ENCODE measurements around the gene TXNRD1. TPM values are rescaled to one million over a fixed set of nuclear protein-coding genes. Genes with fewer than 3 reads are reported as not detected.

Gene TXNRD1
- 100 to 1,000 TPM in 1 of 2 donors, 10 to 100 TPM in 1; 83.4 to 144 TPM for total RNA-seq
- polyA plus RNA-seq (2013, experiment 1 of 2) = 65.8 TPM
- 59.8 TPM for polyA plus RNA-seq (2013, experiment 2 of 2)
- long read RNA-seq, experiment 1, transcript TXNRD1-205 (15 exons, 3,930 nt) = major isoform, 13 of 56 reads
- long read RNA-seq, experiment 1, partial matches to known transcripts = 12 of 56 reads
- long read RNA-seq, experiment 1, other reads (novel, unspliced or antisense) = 30 of 56 reads
- long read RNA-seq, experiment 2, transcript TXNRD1-205 (15 exons, 3,930 nt) = major isoform, 77 of 190 reads
- long read RNA-seq, experiment 2, transcript TXNRD1-214 (15 exons, 3,974 nt) = minor isoform, 5 of 190 reads
- long read RNA-seq, experiment 2, partial matches to known transcripts = 57 of 190 reads
- long read RNA-seq, experiment 2, other reads (novel, unspliced or antisense) = 51 of 190 reads
- long read RNA-seq, experiment 3, transcript TXNRD1-214 (15 exons, 3,974 nt) = minor isoform, 24 of 407 reads
- long read RNA-seq, experiment 3, transcript TXNRD1-205 (15 exons, 3,930 nt) = major isoform, 188 of 407 reads
- long read RNA-seq, experiment 3, partial matches to known transcripts = 93 of 407 reads
- long read RNA-seq, experiment 3, other reads (novel, unspliced or antisense) = 97 of 407 reads
- long read RNA-seq, experiment 4, transcript TXNRD1-205 (15 exons, 3,930 nt) = major isoform, 7 of 29 reads
- long read RNA-seq, experiment 4, partial matches to known transcripts = 15 of 29 reads
- long read RNA-seq, experiment 4, other reads (novel, unspliced or antisense) = 7 of 29 reads

DNA sequence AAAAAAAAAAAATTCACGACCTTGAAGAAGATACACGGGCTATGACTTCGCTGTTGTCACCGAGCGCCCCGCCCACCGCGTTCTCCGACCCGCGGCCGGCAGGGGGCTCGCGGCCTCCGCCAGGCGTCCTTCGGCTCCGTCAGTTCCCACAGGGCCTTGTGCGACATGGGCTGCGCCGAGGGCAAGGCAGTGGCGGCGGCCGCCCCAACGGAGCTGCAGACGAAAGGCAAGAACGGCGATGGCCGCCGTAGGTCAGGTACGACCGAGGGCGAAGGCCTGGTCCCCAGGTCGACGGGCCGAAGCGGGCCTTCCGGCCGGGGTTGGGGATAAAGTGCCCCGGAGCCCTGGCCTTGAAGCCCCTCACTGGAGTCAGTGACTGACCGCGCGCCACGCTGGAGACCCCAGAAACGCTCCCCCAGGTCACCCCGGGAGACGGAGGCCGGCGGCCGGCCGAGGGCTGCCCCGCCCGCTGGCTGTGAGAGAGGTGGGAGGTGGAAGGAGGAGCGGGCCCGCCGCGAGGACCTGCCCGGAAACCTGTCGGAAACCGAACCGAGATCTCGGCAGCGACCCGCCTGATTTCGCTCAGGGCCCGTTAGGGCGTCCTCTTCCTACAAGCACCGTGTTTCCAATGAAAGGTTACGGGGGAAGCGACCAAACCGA is at the start of gene TXNRD1:
Gene TXNRD1, plus strand, starts transcription at position 142 of the 660 bp plus-strand sequence. Its CDS starts 24 bp downstream, at position 166.
- H3K27me3 ChIP-seq (ENCODE audit: control insufficient read depth, insufficient read depth, low read length, poor library complexity, severe bottlenecking) = peaks cover 12% of the 10 kb centered on the region
- peak; percentile 98 for DNase-seq
- H3K4me1 ChIP-seq (ENCODE audit: control insufficient read depth, insufficient read depth, low read length) = no peaks in the 10 kb centered on the region
- H3K27ac Mint-ChIP-seq = no peak within 1 kb of the TSS
- peak within 1 kb of the TSS; percentile 72 for H3K4me3 ChIP-seq (ENCODE audit: low read length)
- TF ChIP-seq CTCF (conservative IDR thresholded peaks at IDR 0.05) = peak; percentile 95
- H3K27me3 Mint-ChIP-seq (ENCODE audit: insufficient read depth) = peaks cover 21% of the 10 kb centered on the region
- peak within 1 kb of the TSS; percentile 15 for H3K9ac ChIP-seq (ENCODE audit: extremely low read depth, low read length, poor library complexity, severe bottlenecking)
- H3K36me3 Mint-ChIP-seq (ENCODE audit: low read depth) = no peaks in the 10 kb centered on the region
- WGBS, 2 experiments (ENCODE audit: insufficient coverage in 1 of 2, insufficient read length in 1 of 2) = 4 to 6% methylated on average over 10 to 71 of the region's 71 CpGs
- H3K4me3 Mint-ChIP-seq = peak within 1 kb of the TSS; percentile 62
- peaks cover 3% of the 10 kb centered on the region for H3K4me1 Mint-ChIP-seq
- no peaks in the 10 kb centered on the region for H3K36me3 ChIP-seq (ENCODE audit: control insufficient read depth, insufficient read depth, low read length)
- H3K9me3 ChIP-seq (ENCODE audit: control insufficient read depth, low read length) = no peaks in the 10 kb centered on the region
- no peak within 1 kb of the TSS for H3K27ac ChIP-seq (ENCODE audit: low read depth, low read length)
- no peaks in the 10 kb centered on the region for H3K9me3 Mint-ChIP-seq

DNA sequence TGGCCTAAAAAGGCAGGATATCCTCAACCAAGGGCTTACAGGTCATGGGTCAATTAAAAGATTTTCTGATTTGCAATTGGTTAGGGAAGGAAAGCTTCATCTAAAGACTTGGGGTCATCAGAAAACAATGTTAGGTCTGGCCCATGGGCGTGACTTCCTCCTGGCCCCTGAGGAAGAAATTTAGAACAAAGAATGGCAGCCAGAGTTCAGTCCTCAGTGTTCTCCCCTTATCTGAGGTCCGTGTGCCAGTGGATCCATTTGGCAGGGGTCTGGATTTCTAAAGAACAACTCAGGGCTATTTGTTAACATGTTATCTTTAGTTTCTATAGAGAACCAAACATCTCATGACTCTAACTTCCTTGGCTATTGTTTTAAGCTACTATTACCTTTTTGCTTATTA is 49.8 kb upstream of the TXNRD1 start:
- Mint-ChIP-seq H3K4me1 (no peaks in the 10 kb centered on the region), H3K4me3 (no peak overlapping the region), H3K27me3 (ENCODE audit: insufficient read depth) (no peaks in the 10 kb centered on the region), H3K9me3 (peaks cover 2% of the 10 kb centered on the region), H3K36me3 (ENCODE audit: low read depth) (no peaks in the 10 kb centered on the region), H3K27ac (no peak overlapping the region)
- no peak overlapping the region for H3K9ac ChIP-seq (ENCODE audit: extremely low read depth, low read length, poor library complexity, severe bottlenecking)
- H3K4me3 ChIP-seq (ENCODE audit: low read length) = no peak overlapping the region
- H3K27me3 ChIP-seq (ENCODE audit: control insufficient read depth, insufficient read depth, low read length, poor library complexity, severe bottlenecking) = no peaks in the 10 kb centered on the region
- no peak for TF ChIP-seq CTCF (conservative IDR thresholded peaks at IDR 0.05)
- no peaks in the 10 kb centered on the region for H3K36me3 ChIP-seq (ENCODE audit: control insufficient read depth, insufficient read depth, low read length)
- WGBS, 2 experiments (ENCODE audit: insufficient coverage in 1 of 2, insufficient read length in 1 of 2) = 90 to 100% methylated on average over 1 to 2 of the region's 2 CpGs
- H3K4me1 ChIP-seq (ENCODE audit: control insufficient read depth, insufficient read depth, low read length) = no peaks in the 10 kb centered on the region
- DNase-seq = no peak
- no peaks in the 10 kb centered on the region for H3K9me3 ChIP-seq (ENCODE audit: control insufficient read depth, low read length)
- H3K27ac ChIP-seq (ENCODE audit: low read depth, low read length) = no peak overlapping the region

DNA sequence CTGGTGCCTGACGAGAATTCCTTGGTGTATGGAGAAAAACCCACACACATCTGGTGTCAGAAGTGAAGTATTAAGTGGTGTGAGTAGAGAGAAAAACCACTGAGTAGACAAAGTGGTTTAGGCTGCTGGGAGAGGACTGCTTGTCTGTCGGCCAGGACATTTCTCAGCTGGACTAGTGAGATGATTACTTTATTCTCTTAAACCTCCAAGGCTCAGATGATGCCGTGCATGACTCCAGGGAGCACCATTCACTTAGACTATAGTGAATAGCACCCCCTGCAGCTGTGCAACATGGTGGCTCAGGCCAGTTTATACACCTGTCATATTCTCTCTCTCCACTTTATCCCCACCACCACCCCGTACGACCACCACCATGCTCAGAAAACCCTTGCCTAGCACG is 49.1 kb upstream of the TXNRD1 start:
- no peaks in the 10 kb centered on the region for H3K36me3 Mint-ChIP-seq (ENCODE audit: low read depth)
- DNase-seq = no peak
- 83 to 96% methylated on average over 4 to 6 of the region's 6 CpGs for WGBS, 2 experiments (ENCODE audit: insufficient coverage in 1 of 2, insufficient read length in 1 of 2)
- H3K9me3 Mint-ChIP-seq = peaks cover 2% of the 10 kb centered on the region
- no peak overlapping the region for H3K4me3 Mint-ChIP-seq
- H3K27ac Mint-ChIP-seq = no peak overlapping the region
- Histone ChIP-seq H3K27ac (ENCODE audit: low read depth, low read length) (no peak overlapping the region), H3K4me1 (ENCODE audit: control insufficient read depth, insufficient read depth, low read length) (no peaks in the 10 kb centered on the region), H3K27me3 (ENCODE audit: control insufficient read depth, insufficient read depth, low read length, poor library complexity, severe bottlenecking) (no peaks in the 10 kb centered on the region), H3K4me3 (ENCODE audit: low read length) (no peak overlapping the region), H3K9me3 (ENCODE audit: control insufficient read depth, low read length) (no peaks in the 10 kb centered on the region), H3K36me3 (ENCODE audit: control insufficient read depth, insufficient read depth, low read length) (no peaks in the 10 kb centered on the region), H3K9ac (ENCODE audit: extremely low read depth, low read length, poor library complexity, severe bottlenecking) (no peak overlapping the region)
- no peaks in the 10 kb centered on the region for H3K4me1 Mint-ChIP-seq
- TF ChIP-seq CTCF (conservative IDR thresholded peaks at IDR 0.05) = no peak
- no peaks in the 10 kb centered on the region for H3K27me3 Mint-ChIP-seq (ENCODE audit: insufficient read depth)
